CD4-positive, alpha-beta T cell (primary cell): Measurements from ENCODE around the gene QSOX1. TPM values are rescaled to one million over a fixed set of nuclear protein-coding genes. Genes with fewer than 3 reads are reported as not detected.

Source experiments
- total RNA-seq, 174 experiments: library from RNA in 2 of 174; stranded (reverse) in 2 of 174; gene quantifications; one replicate each; pipeline ENCODE4 v1.2.3 and lab custom pipeline; 2021 to 2026

QSOX1 gene
- total RNA-seq, 2 experiments from 2014 or later, result 13.7 to 14.3 TPM

Other genes with a start within 250 kb of the QSOX1 start
- 10 to 100 TPM; 45.5 to 51.4 TPM for gene CEP350, start 200.1 kb upstream of the QSOX1 start, total RNA-seq
- gene LHX4, start 75.4 kb downstream of the QSOX1 start, total RNA-seq, result under 1 TPM in 1 of 2 experiments, not detected in 1; 0.03 TPM